ENCODE results near the gene ANKS1A.

- TF ChIP-seq CTCF (conservative IDR thresholded peaks at IDR 0.05) (no peak), EZH2 (IDR thresholded peaks at IDR 0.05; ENCODE audit: low read depth) (no peak)
Observed at GRCh38 chr6:34985236-34985635, 96.2 kb downstream of the ANKS1A start.

Data from PC-9 (cell line).